ENCODE data around the gene FBXW7.

DNA sequence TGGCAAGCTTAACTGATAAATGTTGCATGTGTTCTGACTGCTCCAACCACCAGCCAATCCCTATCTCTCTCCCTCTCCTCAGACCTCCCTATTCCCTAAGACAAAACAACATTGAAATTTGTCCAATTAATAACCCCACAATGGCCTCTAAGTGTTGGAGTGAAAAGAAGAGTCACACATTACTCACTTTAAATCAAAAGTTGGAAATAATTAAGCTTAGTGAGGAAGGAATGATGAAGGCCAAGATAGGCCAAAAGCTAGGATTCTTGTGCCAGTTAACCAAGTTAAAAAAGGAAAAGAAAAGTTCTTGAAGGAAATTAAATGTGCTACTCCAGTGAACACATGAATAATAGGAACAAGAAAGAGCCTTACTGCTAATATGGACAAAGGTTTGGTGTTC is 55.6 kb downstream of the FBXW7 start:
- no peak for TF ChIP-seq SIN3A (IDR thresholded peaks at IDR 0.05; ENCODE audit: borderline replicate concordance, insufficient read depth, low read length)
- no peak for TF ChIP-seq POLR2AphosphoS5 (IDR thresholded peaks at IDR 0.05; ENCODE audit: low read depth, low read length)
- TF ChIP-seq REST (IDR thresholded peaks at IDR 0.05; ENCODE audit: insufficient read depth in 1 of 2, low read depth in 2 of 2, low read length in 2 of 2) = no peak

Data from PFSK-1 (cell line).